Measurements from ENCODE around the gene CXCR6.
"Not testable (repeated sequence)": the region's sequence is repeated elsewhere in the genome, so short reads cannot be mapped to it uniquely, and the experiment has no call there.

Gene CXCR6

DNA sequence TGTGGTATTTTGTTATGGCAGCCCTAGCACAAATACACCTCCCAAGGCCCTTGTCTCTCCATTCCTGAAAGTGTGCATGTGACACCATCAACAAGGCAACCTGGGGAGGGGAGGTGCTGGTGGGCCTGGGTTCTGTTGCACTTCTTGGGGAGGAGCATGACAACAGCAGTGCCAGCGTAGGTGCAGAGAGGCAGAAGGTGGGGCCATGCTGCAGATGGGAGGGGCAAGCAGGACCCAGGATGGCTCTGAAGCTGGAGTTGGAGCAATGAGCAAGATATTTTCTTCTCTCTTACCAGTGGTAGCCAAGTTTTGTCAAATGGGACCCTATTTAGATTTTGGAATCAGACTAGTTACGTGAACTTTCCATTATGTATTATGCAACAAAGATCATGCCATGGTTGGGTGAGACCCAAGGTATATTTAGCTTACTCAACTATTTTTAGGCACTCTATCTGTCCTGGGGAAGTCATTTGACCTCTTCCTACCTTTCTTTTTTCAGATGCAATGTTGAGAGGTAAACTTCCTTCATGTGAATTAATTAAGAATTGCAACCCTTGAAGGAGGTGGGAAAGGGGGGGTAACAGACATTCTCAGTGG lies 49.0 kb downstream of the CXCR6 start:
- DNase-seq = no peak

DNA sequence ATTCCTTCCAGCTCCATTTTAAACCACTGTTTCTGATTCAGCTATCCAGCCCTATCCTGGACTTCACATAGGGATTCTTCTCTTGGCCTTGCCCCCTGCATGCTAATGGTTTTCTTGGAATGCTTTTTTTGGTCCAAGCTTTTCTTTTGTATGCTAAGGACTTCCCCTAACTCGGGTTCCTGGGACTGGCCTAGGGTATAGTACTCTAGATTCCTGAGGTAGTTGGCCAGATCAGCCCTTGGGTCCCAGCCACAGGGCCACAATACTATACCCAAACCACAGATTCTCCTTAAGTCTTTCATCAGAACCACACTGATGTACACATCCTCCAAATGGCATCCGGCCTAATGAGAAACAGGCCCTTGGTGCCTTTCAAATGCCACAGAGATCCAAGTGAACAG lies 49.6 kb downstream of the CXCR6 start:
- DNase-seq = no peak

DNA sequence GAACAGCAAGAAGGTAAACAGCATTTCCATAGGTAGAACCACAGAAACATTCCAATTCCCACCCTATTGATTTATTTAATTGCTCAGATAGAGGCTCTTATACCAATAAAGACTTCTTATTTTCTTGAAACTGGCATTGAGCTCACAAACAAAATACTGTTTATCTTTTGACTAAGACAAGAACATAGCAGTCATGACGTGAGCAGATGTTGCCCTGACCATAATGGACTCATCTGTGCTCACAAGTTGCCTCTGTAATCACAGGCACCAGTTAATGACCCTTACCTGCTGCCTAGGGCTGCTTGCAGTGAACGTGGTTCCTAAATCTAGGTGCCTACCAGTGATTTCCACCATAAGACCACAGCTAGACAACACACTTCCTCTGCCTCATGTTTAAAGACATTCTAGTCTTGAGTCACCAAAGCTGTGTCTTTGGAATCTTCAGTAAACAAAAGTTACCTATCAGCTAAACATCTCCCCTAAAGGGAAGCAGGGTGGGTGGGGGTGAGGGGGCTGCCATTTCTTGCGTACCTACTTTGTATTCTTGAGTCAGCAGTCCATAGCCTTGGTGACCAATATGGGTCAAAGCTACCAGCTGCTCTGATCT lies 50.3 kb downstream of the CXCR6 start:
- no peak for DNase-seq

DNA sequence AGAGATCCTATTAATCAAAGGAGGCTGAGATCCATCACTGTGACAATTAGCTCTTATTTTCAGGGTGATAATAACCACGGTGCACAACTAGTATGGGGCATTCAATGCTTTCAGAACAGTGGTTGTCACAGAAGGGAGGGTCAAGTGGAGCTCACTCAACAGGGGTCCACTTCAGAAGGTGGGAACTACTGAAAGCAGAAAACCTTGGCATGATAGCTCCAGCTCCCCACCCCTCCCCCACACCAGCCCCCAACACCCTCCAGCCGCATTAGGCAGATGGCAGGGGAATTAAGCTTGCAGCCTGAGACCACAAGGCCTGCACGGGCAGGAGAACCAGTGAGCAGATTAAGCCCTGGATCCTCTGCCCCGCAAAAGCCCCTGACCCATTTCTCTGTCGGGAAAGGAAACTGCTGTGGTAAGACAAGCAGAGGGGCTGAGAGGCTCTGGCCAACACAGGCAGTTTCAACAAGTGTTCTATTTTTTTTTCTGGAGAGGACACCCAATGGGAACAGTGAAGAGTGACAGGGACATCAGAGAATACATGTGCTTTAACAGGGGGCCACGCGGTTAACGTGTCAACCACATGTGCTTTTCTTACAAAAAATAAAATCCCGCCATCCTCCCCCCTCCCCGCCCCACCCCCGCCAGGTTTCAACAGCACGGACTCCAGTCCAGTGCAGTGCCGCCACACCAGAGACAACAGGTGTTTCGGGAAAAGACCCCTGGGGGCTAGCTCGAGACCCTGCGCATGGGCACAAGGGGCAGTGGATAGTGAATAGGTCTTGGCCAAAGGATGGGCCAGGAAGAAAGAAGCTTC lies 51.4 kb downstream of the CXCR6 start:
- peak; percentile 51 to 53 for DNase-seq

DNA sequence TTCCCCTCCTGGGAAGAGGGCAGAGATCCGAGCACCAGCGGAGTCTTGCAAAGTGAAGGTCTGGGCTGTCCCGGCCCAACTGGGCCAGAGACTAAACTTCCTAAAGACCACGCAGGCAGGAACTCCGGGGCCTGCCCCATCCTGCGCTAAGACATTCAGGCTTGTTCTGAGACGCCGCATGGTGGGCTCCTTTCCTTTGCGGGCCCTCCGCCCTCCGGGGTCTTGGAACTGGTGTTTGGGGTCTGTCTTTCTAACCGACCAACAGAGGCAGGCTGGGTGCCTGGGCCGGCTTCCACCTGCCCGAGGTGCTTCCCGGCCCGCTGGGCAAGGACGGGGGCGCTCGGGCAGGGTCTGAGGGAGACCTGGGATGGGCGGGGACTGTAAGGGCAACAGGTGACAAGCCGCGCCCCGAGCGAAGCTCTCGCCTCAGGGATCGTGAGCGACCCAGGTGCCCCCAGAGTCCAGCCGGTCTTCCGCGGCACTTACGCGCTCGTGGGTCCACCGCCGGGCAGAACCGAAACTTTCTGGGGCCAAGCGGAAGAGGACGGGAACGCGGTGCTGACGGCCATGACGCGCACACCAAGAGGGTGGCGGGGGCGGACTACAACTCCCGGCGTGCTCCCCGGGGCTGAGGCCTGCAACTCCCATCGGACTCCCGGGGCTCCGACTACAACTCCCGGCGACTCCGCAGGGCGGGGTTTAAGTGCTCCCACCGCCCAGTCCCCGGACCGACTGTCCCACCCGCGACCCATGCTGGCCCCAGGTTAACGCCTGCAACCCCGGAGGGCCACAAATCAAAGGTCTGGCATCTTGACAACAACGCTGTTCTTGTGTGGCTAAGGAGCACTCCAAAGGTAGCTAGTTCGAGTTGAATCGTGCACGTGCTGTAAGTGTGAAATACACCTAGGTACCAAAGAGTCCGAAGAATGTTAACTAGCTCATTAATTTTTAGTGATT lies 52.2 kb downstream of the CXCR6 start, which contains the start of gene FYCO1:
FYCO1 (minus strand) TSS at position 589 of the 957 bp plus-strand sequence. CDS start 10,914 bp downstream, outside the sequence.
- peak; percentile 90 to 92 for DNase-seq

DNA sequence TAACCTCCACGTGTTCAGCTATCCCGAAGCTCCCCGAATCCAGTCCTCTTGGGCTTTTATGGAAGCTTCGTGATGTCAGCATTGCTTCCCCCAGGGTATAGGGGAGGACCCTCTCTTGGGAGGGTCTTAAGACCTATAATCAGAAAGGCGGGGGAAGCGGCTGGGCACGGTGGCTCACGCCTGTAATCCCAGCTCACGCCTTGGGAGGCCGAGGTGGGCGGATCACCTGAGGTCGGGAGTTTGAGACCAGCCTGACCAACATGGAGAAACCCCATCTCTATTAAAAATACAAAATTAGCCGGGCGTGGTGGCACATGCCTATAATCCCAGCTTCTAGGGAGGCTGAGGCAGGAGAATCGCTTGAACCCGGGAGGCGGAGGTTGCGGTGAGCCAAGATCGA lies 54.2 kb downstream of the CXCR6 start:
- not testable (repeated sequence) for DNase-seq

DNA sequence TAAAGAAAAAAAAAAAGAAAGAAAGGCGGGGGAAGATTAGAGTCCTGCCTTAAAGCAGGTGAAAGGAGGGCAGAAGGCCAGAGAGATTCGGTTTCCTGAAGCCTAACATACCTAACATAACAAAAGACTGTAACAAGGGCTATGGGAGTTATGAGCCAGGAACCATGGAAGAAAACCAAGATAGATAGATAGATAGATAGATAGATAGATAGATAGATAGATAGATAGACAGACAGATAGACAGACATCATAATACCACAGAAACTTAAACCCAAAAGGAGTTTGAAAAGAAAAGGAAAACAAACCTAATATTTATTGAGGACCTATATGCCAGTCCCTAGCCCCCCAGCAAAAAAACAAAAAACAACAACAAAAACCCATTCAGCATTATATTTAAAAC lies 54.7 kb downstream of the CXCR6 start:
- no peak for DNase-seq
